HEK293 (cell line): ENCODE results near the gene CFAP119.

Experiments used
- CTCF ChIA-PET: fragments of 350-600 bp; formaldehyde crosslinking; extraction: SDS; loops from one replicate; lab custom pipeline; 2021; ENCODE audit warnings: antibody characterized with exemption; lab: Yijun Ruan, JAX
- POLR2A ChIA-PET: fragments of 300-600 bp; formaldehyde crosslinking; extraction: SDS; loops from one replicate; lab custom pipeline; 2020; ENCODE audit warnings: antibody characterized with exemption, inconsistent platforms; lab: Yijun Ruan, JAX
- H3K27ac ChIP-seq: fragments of 200-500 bp; sonication (Bioruptor generic); 2 replicates; pipeline ENCODE4 v1.5.1; 2014; ENCODE audit warnings: low read depth, low read length, control low read depth, inconsistent platforms; ENCODE audit errors: extremely low read depth
- H3K36me3 ChIP-seq, 2 experiments: fragments of 200-500 bp in 1 of 2; sonication (Bioruptor generic) in 1 of 2; 1 replicate in 1 of 2; 2 replicates in 1 of 2; pipeline ENCODE4 v1.5.1; 2014 to 2017; ENCODE audit warnings: inconsistent platforms in 2 of 2, low read length in 2 of 2; ENCODE audit not compliant: control insufficient read depth in 2 of 2, insufficient read depth in 1 of 2
- H3K4me1 ChIP-seq: fragments of 200-500 bp; sonication (Bioruptor generic); 2 replicates; pipeline ENCODE4 v1.5.1; 2014; ENCODE audit warnings: mild to moderate bottlenecking, low read length, inconsistent platforms; ENCODE audit not compliant: control insufficient read depth, insufficient read depth
- H3K4me3 ChIP-seq: 2 replicates; pipeline ENCODE4 v1.5.1; 2011; ENCODE audit warnings: low read depth, mild to moderate bottlenecking, control low read depth, low read length, moderate library complexity
- H3K9me3 ChIP-seq: fragments of 200-500 bp; sonication (Bioruptor generic); 2 replicates; pipeline ENCODE4 v1.5.1; 2014; ENCODE audit warnings: low read depth, low read length, inconsistent platforms; ENCODE audit not compliant: control insufficient read depth, insufficient read depth
- ELK4 ChIP-seq: IDR thresholded peaks from 2 replicates; pipeline ENCODE4 v1.6.1; 2011; ENCODE audit warnings: mild to moderate bottlenecking, low read depth, low read length, borderline replicate concordance
- KLF1 ChIP-seq: fragments of 450-650 bp; formaldehyde crosslinking; IDR thresholded peaks from 2 replicates; pipeline ENCODE4 v1.5.1; 2016; ENCODE audit warnings: missing biosample characterization, missing genetic modification characterization
- SP2 ChIP-seq: fragments of 450-650 bp; formaldehyde crosslinking; IDR thresholded peaks from 2 replicates; pipeline ENCODE4 v1.5.1; 2016; ENCODE audit warnings: missing biosample characterization, missing genetic modification characterization
- SP3 ChIP-seq: fragments of 450-650 bp; formaldehyde crosslinking; IDR thresholded peaks from 2 replicates; pipeline ENCODE4 v1.5.1; 2016; ENCODE audit warnings: missing biosample characterization, missing genetic modification characterization
- ZBTB21 ChIP-seq: fragments of 450-650 bp; formaldehyde crosslinking; IDR thresholded peaks from 2 replicates; pipeline ENCODE4 v1.5.1; 2017; ENCODE audit warnings: missing biosample characterization, missing genetic modification characterization
- ZFP69B ChIP-seq: fragments of 450-650 bp; formaldehyde crosslinking; IDR thresholded peaks from 2 replicates; pipeline ENCODE4 v1.5.1; 2016; ENCODE audit warnings: missing biosample characterization, missing genetic modification characterization
- ZNF214 ChIP-seq: fragments of 450-650 bp; formaldehyde crosslinking; IDR thresholded peaks from 2 replicates; pipeline ENCODE4 v1.5.1; 2017; ENCODE audit warnings: missing biosample characterization, mild to moderate bottlenecking, missing genetic modification characterization, borderline replicate concordance
- ZNF266 ChIP-seq: fragments of 450-650 bp; formaldehyde crosslinking; IDR thresholded peaks from 2 replicates; pipeline ENCODE4 v1.5.1; 2016; ENCODE audit warnings: missing biosample characterization, missing genetic modification characterization, low read depth
- ZNF600 ChIP-seq: fragments of 450-650 bp; formaldehyde crosslinking; IDR thresholded peaks from 2 replicates; pipeline ENCODE4 v1.5.1; 2016; ENCODE audit warnings: missing biosample characterization, missing genetic modification characterization
- ZNF76 ChIP-seq: fragments of 450-650 bp; formaldehyde crosslinking; IDR thresholded peaks from 2 replicates; pipeline ENCODE4; 2016; ENCODE audit warnings: low read depth, missing biosample characterization, missing genetic modification characterization, borderline replicate concordance
- TF ChIP-seq, protein P1 (sequence below): fragments of 450-650 bp; formaldehyde crosslinking; IDR thresholded peaks from 2 replicates; pipeline ENCODE4 v1.5.1; 2016; ENCODE audit warnings: missing biosample characterization, missing genetic modification characterization
- TF ChIP-seq, protein P2 (sequence below): fragments of 450-650 bp; formaldehyde crosslinking; optimal IDR thresholded peaks from 2 replicates; pipeline ENCODE3; 2016; ENCODE audit warnings: missing biosample characterization, mild to moderate bottlenecking, missing genetic modification characterization
- TF ChIP-seq, protein P3 (sequence below): fragments of 450-650 bp; formaldehyde crosslinking; IDR thresholded peaks from 2 replicates; pipeline ENCODE4 v1.5.1; 2016; ENCODE audit warnings: missing biosample characterization, missing genetic modification characterization
- TF ChIP-seq, protein P4 (sequence below): fragments of 450-650 bp; formaldehyde crosslinking; IDR thresholded peaks from 2 replicates; pipeline ENCODE4 v1.5.1; 2017; ENCODE audit warnings: missing biosample characterization, missing genetic modification characterization

The CFAP119 gene

GRCh38 chr16:30780021-30780420 is 18.2 kb upstream of the CFAP119 start:
- H3K27ac ChIP-seq, result no peak overlapping the region
- no peaks in the 10 kb centered on the region for H3K9me3 ChIP-seq
- TF ChIP-seq ZNF600 (tag by site-specific recombination) (peak; percentile 88), ZBTB21 (tag by site-specific recombination) (no peak), ZNF76 (tag by site-specific recombination) (no peak), ZNF266 (no peak)
- TF ChIP-seq, protein P1, sequence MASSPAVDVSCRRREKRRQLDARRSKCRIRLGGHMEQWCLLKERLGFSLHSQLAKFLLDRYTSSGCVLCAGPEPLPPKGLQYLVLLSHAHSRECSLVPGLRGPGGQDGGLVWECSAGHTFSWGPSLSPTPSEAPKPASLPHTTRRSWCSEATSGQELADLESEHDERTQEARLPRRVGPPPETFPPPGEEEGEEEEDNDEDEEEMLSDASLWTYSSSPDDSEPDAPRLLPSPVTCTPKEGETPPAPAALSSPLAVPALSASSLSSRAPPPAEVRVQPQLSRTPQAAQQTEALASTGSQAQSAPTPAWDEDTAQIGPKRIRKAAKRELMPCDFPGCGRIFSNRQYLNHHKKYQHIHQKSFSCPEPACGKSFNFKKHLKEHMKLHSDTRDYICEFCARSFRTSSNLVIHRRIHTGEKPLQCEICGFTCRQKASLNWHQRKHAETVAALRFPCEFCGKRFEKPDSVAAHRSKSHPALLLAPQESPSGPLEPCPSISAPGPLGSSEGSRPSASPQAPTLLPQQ, result peak; percentile 1; the same call in 1 of the 2 replicates
- TF ChIP-seq, protein P2, sequence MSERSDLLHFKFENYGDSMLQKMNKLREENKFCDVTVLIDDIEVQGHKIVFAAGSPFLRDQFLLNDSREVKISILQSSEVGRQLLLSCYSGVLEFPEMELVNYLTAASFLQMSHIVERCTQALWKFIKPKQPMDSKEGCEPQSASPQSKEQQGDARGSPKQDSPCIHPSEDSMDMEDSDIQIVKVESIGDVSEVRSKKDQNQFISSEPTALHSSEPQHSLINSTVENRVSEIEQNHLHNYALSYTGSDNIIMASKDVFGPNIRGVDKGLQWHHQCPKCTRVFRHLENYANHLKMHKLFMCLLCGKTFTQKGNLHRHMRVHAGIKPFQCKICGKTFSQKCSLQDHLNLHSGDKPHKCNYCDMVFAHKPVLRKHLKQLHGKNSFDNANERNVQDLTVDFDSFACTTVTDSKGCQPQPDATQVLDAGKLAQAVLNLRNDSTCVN, result no peak
- POLR2A ChIA-PET, result interaction anchor here (0.5 to 1.8 kb wide), 6 partner anchors 11 to 47 kb away, joined by 3 to 5 read pairs (median 3); partner anchors contain the start of gene PHKG2
- CTCF ChIA-PET, result interaction anchor here (1.0 kb wide), 1 partner anchor 34 kb away, joined by 3 read pairs; no protein-coding TSS in a partner anchor
- H3K4me1 ChIP-seq, result peaks cover under 1% of the 10 kb centered on the region
- peaks cover 0 to 61% of the 10 kb centered on the region in 2 experiments; a peak in 1 of 3 replicates for H3K36me3 ChIP-seq
- H3K4me3 ChIP-seq, result no peak overlapping the region

GRCh38 chr16:30779596-30779995 is 17.7 kb upstream of the CFAP119 start:
- CTCF ChIA-PET, result no interaction called here

GRCh38 chr16:30778549-30779244 is 16.8 kb upstream of the CFAP119 start:
- peak overlapping the region; percentile 33; the same call in 1 of the 2 replicates for H3K27ac ChIP-seq
- H3K36me3 ChIP-seq, result peaks cover 0 to 62% of the 10 kb centered on the region in 2 experiments; a peak in 1 of 3 replicates
- no peaks in the 10 kb centered on the region; the same call in 1 of the 2 replicates for H3K4me1 ChIP-seq
- POLR2A ChIA-PET, result interaction anchor here (0.6 to 2.7 kb wide), 15 partner anchors 8 to 767 kb away, joined by 3 to 25 read pairs (median 4); partner anchors contain the start of genes ALDOA, FBRS, PHKG2 and ZNF629
- CTCF ChIA-PET, result interaction anchor here (0.7 to 1.3 kb wide), 4 partner anchors 11 to 66 kb away, joined by 3 to 5 read pairs (median 3); no protein-coding TSS in a partner anchor
- no peaks in the 10 kb centered on the region for H3K9me3 ChIP-seq
- no peak overlapping the region for H3K4me3 ChIP-seq
- TF ChIP-seq KLF1 (tag by site-specific recombination), result peak; percentile 42
- TF ChIP-seq, protein P3, sequence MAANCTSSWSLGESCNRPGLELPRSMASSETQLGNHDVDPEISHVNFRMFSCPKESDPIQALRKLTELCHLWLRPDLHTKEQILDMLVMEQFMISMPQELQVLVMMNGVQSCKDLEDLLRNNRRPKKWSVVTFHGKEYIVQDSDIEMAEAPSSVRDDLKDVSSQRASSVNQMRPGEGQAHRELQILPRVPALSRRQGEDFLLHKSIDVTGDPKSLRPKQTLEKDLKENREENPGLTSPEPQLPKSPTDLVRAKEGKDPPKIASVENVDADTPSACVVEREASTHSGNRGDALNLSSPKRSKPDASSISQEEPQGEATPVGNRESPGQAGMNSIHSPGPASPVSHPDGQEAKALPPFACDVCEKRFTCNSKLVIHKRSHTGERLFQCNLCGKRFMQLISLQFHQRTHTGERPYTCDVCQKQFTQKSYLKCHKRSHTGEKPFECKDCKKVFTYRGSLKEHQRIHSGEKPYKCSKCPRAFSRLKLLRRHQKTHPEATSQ (tag by site-specific recombination), result no peak
- TF ChIP-seq SP2 (tag by site-specific recombination), result peak; percentile 72
- TF ChIP-seq, protein P4, sequence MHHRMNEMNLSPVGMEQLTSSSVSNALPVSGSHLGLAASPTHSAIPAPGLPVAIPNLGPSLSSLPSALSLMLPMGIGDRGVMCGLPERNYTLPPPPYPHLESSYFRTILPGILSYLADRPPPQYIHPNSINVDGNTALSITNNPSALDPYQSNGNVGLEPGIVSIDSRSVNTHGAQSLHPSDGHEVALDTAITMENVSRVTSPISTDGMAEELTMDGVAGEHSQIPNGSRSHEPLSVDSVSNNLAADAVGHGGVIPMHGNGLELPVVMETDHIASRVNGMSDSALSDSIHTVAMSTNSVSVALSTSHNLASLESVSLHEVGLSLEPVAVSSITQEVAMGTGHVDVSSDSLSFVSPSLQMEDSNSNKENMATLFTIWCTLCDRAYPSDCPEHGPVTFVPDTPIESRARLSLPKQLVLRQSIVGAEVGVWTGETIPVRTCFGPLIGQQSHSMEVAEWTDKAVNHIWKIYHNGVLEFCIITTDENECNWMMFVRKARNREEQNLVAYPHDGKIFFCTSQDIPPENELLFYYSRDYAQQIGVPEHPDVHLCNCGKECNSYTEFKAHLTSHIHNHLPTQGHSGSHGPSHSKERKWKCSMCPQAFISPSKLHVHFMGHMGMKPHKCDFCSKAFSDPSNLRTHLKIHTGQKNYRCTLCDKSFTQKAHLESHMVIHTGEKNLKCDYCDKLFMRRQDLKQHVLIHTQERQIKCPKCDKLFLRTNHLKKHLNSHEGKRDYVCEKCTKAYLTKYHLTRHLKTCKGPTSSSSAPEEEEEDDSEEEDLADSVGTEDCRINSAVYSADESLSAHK (tag by site-specific recombination), result peak; percentile 100
- TF ChIP-seq SP3 (tag by site-specific recombination), result 0 out of 2 replicates have a peak, but pooled peaks have one; percentile 24
- TF ChIP-seq ZNF214, result no peak

More at GRCh38 chr16:30779596-30779995, 17.7 kb upstream of the CFAP119 start:
- no peak overlapping the region for H3K27ac ChIP-seq
- no peak overlapping the region for H3K4me3 ChIP-seq
- POLR2A ChIA-PET, result interaction anchor here (1.3 to 1.8 kb wide), 4 partner anchors 11 to 19 kb away, joined by 3 to 8 read pairs (median 4); no protein-coding TSS in a partner anchor
- TF ChIP-seq ELK4 (no peak), ZFP69B (tag by site-specific recombination) (peak; percentile 33; the same call in 1 of the 2 replicates)
- TF ChIP-seq, protein P1, result peak; percentile 76
- no peaks in the 10 kb centered on the region; the same call in 1 of the 2 replicates for H3K4me1 ChIP-seq
- H3K36me3 ChIP-seq, result peaks cover 0 to 61% of the 10 kb centered on the region in 2 experiments; a peak in 1 of 3 replicates
- no peaks in the 10 kb centered on the region for H3K9me3 ChIP-seq
